HFFc6 (cell line): ENCODE measurements around the gene RAB26. TPM values are rescaled to one million over a fixed set of nuclear protein-coding genes. Genes with fewer than 3 reads are reported as not detected.

Source experiments
- DNase-seq: peaks from one replicate; pipeline ENCODE4 v3.0.0-alpha.2; 2018
- H3K27ac Mint-ChIP-seq: 2 replicates; pipeline ENCODE4 v1.8.0; 2020; ENCODE audit warnings: mild to moderate bottlenecking, mixed read lengths
- H3K27me3 Mint-ChIP-seq: 2 replicates; pipeline ENCODE4 v1.8.0; 2021; ENCODE audit warnings: mild to moderate bottlenecking, moderate library complexity, mixed read lengths; ENCODE audit not compliant: insufficient read depth
- H3K36me3 Mint-ChIP-seq: 2 replicates; pipeline ENCODE4 v1.8.0; 2021; ENCODE audit warnings: low read depth, mixed read lengths
- H3K4me1 Mint-ChIP-seq: 2 replicates; pipeline ENCODE4 v1.8.0; 2020; ENCODE audit warnings: low read depth, mixed read lengths
- H3K4me3 Mint-ChIP-seq: 2 replicates; pipeline ENCODE4 v1.8.0; 2020; ENCODE audit warnings: mild to moderate bottlenecking, moderate library complexity, mixed read lengths
- H3K9me3 Mint-ChIP-seq: 2 replicates; pipeline ENCODE4 v1.8.0; 2020; ENCODE audit warnings: mild to moderate bottlenecking, mixed read lengths
- total RNA-seq, 6 experiments: library from RNA; stranded (reverse); fragmentation: NEBNext Ultra II Directional; extraction: Animal tissue kit (Norgen Biotek cat#: 25700); gene quantifications; 2 replicates in 1 of 6; 3 replicates in 5 of 6; pipeline ENCODE4 v1.2.3, GENCODE V29; 2021
- TF ChIP-seq, protein P1 (sequence below): fragments of 200-600 bp; sonication (generic); IDR thresholded peaks from 2 replicates; pipeline ENCODE4 v1.5.0; 2021; ENCODE audit warnings: antibody characterized with exemption, mild to moderate bottlenecking

Gene RAB26
- total RNA-seq, 6 experiments from 2014 or later = 0.31 to 1.2 (median 0.65) TPM

DNA sequence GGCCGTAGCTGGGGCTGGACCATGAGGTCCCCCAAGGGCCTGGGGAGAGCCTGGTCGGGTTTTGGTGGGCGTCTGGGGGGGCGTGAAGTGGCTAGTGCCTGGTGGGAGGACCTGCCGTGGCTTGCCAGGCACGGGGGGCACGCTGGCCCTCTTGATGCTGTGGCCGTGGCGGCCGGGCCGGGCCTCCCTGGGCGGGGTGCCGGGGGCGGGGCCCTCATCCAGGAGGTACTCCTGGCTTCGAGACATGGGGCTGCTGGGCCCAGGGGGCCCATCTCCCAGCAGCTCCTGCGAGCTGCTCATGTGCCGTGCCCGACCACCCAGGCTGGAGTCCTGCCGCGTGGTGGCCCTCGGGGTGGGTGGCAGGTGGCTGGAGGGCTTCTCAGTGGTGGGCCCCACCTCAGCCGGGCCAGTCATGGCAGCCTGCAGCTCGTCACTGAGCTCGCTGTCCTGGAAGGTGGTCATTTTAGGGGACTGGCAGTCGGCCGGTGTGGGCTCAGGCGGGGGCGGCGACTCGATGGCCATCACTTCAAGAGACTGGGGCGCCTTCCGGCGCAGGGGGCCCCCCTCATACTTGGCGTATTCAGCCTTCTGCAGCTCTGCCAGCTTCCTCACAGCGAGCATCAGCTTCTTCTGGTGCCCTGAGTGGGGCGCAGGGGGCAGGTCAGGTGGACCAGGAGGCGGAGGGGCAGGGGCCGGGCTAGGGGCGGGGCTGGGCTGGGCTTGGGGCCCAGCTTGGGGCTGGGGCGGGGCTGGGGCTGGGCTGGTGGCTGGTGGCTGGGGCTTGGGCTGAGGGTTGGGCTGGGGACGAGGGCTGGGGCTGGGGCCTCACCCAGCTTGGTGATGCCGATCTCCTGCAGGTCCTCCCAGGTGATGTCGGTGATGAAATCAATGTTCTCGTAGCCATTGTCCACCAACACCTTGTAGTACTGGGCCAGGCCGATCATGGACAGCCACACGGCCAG lies 32.8 kb downstream of the RAB26 start:
- TF ChIP-seq, protein P1, sequence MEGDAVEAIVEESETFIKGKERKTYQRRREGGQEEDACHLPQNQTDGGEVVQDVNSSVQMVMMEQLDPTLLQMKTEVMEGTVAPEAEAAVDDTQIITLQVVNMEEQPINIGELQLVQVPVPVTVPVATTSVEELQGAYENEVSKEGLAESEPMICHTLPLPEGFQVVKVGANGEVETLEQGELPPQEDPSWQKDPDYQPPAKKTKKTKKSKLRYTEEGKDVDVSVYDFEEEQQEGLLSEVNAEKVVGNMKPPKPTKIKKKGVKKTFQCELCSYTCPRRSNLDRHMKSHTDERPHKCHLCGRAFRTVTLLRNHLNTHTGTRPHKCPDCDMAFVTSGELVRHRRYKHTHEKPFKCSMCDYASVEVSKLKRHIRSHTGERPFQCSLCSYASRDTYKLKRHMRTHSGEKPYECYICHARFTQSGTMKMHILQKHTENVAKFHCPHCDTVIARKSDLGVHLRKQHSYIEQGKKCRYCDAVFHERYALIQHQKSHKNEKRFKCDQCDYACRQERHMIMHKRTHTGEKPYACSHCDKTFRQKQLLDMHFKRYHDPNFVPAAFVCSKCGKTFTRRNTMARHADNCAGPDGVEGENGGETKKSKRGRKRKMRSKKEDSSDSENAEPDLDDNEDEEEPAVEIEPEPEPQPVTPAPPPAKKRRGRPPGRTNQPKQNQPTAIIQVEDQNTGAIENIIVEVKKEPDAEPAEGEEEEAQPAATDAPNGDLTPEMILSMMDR = no peak
- Mint-ChIP-seq H3K27me3 (peaks cover 2% of the 10 kb centered on the region), H3K9me3 (no peaks in the 10 kb centered on the region), H3K36me3 (peaks cover 14% of the 10 kb centered on the region), H3K4me1 (no peaks in the 10 kb centered on the region), H3K27ac (no peak overlapping the region), H3K4me3 (no peak overlapping the region)
- DNase-seq = no peak

DNA sequence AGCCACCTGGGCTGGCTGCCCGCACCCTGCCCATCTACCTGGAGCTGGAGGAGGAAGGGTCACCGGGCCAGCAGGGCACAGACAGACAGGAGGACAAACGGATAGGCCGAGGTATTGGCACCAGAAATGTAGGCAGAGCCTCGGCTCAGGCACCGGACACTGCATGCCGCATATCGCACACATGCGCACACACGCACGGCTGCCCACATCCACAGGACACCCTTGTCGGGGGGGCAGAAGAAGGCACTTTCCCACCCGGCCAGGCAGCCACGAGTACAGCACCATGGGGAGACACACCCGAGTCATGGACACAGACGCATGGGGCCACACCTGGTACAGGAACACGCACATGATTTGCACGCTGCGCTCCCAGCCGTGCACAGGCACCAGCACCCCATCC lies 33.5 kb downstream of the RAB26 start:
- Mint-ChIP-seq H3K4me3 (no peak overlapping the region), H3K9me3 (no peaks in the 10 kb centered on the region), H3K36me3 (peaks cover 14% of the 10 kb centered on the region), H3K27ac (no peak overlapping the region), H3K4me1 (no peaks in the 10 kb centered on the region), H3K27me3 (peaks cover 4% of the 10 kb centered on the region)
- TF ChIP-seq, protein P1 = no peak
- no peak for DNase-seq

DNA sequence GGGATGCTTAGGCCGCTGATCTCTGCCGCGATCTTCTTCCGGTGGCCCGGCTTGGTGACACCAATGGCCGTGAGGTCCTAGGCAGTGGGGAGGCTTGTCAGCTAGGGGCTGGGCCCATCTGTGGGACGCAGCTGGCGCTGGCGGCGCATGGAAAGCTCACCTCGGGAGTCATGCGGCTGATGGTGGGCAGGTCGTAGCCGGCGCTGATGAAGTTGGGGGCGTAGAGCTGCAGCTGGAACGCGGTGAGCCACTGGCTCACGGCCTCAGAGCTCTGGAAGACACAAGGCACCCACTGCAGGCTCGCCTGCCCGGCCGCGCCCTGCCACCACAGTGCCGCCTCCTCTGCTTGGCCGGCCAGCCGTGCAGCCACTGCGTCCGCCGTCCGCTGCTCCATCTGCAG lies 35.2 kb downstream of the RAB26 start:
- TF ChIP-seq, protein P1 = no peak

DNA sequence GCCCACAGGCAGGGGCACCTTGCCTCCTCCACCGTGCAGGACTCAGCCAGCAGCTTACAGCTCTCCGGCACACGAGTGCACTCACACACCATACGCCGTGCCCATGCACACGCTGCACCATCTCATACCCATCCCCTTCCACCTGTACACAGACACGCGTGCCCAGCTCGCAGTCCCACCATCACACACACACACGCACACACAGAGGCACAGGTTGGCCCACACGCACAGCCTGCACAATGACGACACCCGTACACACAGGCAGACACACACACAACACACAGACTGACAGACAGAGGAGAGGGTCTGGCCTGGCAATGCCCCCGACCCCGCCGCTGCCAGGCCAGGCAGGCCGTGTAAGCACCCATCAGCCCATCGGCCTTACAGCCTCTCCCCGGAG lies 35.9 kb downstream of the RAB26 start:
- no peak for DNase-seq
- Mint-ChIP-seq H3K4me1 (no peaks in the 10 kb centered on the region), H3K36me3 (peaks cover 10% of the 10 kb centered on the region), H3K27ac (no peak overlapping the region), H3K27me3 (peaks cover 4% of the 10 kb centered on the region), H3K9me3 (no peaks in the 10 kb centered on the region), H3K4me3 (no peak overlapping the region)
- TF ChIP-seq, protein P1 = no peak

More for the DNA sequence above, 35.2 kb downstream of the RAB26 start:
- Mint-ChIP-seq H3K4me3 (no peak overlapping the region), H3K4me1 (no peaks in the 10 kb centered on the region), H3K36me3 (peaks cover 10% of the 10 kb centered on the region), H3K27ac (no peak overlapping the region), H3K27me3 (peaks cover 4% of the 10 kb centered on the region), H3K9me3 (no peaks in the 10 kb centered on the region)
- DNase-seq = no peak

DNA sequence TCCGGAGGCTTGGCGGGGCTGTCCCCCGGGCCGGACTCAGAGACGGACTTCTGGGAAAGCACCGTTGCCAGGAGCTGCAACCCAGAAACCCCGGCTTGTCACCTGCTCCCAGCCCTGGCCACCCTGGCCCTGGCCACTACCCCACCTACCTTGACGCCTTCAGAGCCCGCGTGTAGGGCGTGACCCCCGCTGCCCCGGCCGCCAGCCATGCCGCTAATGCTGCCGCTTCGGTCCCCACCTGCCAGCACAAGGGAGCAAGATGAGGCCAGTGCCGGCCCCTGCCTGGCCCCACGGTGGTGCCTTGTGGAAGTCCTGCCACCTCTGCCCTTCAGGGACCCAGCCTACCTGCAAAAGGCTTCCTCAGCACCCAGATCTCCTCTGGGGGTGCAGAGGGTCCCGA lies 36.5 kb downstream of the RAB26 start:
- Mint-ChIP-seq H3K4me3 (no peak overlapping the region), H3K36me3 (peaks cover 10% of the 10 kb centered on the region), H3K4me1 (no peaks in the 10 kb centered on the region), H3K27me3 (peaks cover 4% of the 10 kb centered on the region), H3K27ac (no peak overlapping the region), H3K9me3 (no peaks in the 10 kb centered on the region)
- DNase-seq = no peak
- TF ChIP-seq, protein P1 = no peak
